ENCODE data around the gene PLD4.
"Not testable (repeated sequence)": the region's sequence is repeated elsewhere in the genome, so short reads cannot be mapped to it uniquely, and the experiment has no call there.

Gene PLD4

DNA sequence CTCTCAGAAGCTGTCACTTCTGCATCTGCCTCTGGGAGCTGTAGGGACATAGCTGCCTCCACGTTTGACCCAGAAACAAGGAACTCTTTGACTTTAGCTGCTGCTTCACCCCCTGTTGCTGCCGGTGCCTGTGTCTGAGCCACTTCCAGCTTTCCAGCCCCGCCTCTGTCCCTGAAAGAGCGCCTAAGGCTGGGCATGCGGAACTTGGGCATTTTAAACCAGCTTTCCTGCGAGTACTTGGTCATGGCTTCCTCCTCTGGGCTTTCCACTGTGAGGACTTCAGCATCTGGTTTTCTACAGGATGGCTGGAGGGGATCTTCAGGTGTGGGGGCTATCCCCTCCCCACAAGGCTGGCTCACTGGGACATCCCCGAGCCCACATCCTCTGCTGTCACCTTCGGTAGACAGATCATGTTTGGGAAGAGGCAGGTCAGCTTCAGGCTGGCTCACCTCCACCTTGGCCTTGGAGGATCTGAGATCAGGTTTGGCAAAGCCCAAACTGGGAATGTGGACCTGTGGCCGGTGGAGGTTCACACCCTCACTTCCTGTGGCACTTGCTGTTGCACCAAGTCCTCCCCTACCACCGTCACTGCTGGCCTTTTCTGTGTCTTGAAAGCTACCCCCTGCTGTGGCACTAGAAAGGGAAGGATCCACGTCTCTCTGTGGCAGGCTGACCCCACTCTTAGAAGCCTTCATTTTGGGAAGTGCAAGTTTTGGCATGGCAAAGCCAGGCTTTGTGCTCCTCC lies 15.2 kb downstream of the PLD4 start:
- DNase-seq (ENCODE audit: insufficient read length, low spot score) (no peak), FAIRE-seq (no peak)

DNA sequence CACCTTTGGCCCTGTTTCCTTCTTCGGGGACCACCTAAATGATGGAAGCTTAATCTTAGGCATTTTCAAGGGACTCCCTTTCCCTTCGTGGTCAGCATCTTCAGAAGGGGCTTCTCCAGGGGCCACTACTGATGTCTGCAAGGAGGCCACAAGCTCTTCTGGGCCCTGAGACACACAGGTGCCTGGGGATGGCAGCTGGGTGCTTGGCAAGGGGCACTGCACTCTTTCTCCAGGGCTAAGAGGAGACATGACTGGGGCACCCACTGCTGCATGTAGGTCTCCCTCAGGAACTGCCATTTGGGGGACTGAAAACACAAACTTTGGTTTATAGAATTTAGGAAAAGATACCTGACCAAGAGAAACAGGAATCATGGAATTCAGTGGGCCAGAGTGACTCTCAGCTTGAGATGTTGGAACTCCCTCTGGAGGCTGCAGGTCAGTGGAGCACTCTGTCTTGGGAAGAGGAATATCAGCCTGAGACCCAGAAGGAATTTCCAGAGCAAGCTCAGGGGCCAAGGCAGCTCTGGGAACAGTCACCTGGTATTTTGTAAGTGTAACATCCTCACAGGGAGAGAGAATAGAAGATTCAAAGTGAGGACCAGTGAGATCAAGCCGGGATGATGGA lies 16.0 kb downstream of the PLD4 start:
- FAIRE-seq (no peak), DNase-seq (ENCODE audit: insufficient read length, low spot score) (no peak)

DNA sequence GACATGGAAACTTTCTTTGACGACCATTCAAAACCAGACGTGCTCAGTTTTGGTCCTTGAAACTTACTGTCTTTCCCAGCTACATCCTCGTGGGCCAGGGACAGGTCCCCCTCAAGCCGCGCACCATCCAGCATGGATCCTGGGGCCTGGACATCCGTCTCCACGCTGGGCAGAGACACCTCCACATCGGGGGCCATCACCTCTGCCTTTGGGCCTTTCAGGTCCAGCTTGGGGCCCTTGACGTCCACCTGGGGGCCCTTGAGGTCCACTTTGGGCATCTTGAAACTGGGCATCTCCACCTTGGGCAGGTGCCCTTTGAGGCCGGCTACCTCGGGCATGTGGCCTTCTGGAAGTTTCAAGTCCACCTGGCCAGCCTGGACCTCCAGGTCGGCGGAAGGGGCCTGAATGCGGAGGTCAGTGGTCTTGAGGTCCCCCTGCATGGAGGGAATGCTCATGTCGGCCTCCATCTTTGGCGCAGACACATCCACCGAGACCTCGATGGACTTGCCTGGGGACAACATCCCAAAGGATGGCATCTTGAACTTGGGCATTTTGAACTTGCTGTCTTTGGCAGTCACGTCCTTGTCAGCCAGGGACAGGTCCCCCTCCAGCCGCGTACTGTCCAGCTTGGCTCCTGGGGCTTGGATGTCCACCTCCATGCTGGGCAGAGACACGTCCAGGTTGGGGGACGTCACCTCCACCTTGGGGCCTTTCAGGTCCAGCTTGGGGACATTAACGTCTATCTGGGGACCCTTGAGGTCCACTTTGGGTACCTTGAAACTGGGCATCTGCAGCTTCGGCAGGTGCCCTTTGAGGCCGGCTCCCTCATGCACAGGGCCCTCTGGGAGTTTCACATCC lies 17.1 kb downstream of the PLD4 start:
- no peak for DNase-seq (ENCODE audit: insufficient read length, low spot score)
- FAIRE-seq, result no peak

DNA sequence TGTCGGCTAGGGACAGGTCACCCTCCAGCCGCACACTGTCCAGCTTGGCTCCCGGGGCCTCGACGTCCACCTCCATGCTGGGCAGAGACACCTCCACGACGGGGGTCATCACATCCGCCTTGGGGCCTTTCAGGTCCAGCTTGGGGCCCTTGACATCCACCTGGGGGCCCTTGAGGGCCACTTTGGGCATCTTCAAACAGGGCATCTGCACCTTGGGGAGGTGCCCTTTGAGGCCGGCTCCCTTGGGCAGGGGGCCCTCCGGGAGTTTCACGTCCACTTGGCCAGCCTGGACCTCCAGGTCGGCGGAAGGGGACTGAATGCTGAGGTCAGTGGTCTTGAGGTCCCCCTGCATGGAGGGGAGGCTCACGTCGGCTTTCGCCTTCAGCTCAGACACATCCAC lies 17.9 kb downstream of the PLD4 start:
- FAIRE-seq, result no peak

DNA sequence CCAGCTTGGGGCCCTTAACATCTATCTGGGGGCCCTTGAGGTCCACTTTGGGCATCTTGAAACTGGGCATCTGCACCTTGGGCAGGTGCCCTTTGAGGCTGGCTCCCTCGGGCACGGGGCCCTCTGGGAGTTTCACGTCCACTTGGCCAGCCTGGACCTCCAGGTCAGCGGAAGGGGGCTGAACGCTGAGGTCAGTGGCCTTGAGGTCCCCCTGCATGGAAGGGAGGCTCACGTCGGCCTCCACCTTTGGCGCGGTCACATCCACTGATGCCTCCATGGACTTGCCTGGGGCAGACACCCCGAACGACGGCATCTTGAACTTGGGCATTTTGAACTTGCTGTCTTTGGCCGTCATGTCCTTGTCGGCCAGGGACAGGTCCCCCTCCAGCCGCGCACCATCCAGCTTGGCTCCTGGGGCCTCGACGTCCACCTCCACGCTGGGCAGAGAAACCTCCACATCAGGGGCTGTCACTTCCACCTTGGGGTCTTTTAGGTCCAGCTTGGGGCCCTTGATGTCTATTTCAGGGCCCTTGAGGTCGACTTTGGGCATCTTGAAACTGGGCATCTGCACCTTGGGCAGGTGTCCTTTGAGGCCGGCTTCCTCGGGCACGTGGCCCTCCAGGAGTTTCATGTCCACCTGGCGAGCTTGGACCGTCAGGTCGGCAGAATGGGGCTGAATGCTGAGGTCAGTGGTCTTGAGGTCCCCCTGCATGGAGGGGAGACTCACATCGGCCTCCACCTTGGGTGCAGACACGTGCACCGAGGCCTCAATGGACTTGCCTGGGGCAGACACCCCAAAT lies 18.7 kb downstream of the PLD4 start:
- FAIRE-seq; DNase-seq (ENCODE audit: insufficient read length, low spot score): not testable (repeated sequence)

More for the DNA sequence above, 17.9 kb downstream of the PLD4 start:
- no peak for DNase-seq (ENCODE audit: insufficient read length, low spot score)

DNA sequence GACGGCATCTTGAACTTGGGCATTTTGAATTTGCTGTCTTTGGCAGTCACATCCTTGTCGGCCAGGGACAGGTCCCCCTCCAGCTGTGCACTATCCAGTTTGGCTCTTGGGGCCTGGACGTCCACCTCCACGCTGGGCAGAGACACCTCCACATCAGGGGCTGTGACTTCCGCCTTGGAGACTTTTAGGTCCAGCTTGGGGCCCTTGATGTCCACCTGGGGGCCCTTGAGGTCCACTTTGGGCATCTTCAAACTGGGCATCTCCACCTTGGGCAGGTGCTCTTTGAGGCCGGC lies 19.3 kb downstream of the PLD4 start:
- DNase-seq (ENCODE audit: insufficient read length, low spot score); FAIRE-seq: not testable (repeated sequence)

DNA sequence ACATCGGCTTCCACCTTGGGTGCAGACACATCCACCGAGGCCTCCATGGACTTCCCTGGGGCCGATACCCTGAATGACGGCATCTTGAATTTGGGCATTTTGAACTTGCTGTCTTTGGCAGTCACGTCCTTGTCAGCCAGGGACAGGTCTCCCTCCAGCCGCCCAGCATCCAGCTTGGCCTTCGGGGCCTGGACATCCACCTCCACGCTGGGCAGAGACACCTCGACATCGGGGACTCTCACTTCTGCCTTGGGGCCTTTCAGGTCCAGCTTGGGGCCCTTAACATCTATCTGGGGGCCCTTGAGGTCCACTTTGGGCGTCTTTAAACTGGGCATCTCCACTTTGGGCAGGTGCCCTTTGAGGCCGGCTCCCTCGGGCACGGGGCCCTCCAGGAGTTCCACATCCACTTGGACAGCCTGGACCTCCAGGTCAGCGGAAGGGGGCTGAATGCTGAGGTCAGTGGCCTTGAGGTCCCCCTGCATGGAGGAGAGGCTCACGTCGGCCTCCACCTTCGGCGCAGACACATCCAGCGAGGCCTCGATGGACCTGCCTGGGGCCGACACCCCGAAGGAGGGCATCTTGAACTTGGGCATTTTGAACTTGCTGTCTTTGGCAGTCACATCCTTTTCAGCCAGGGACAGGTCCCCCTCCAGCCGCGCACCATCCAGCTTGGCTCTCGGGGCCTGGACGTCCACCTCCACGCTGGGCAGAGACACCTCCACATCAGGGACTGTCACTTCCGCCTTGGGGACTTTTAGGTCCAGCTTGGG lies 19.9 kb downstream of the PLD4 start:
- DNase-seq (ENCODE audit: insufficient read length, low spot score); FAIRE-seq: not testable (repeated sequence)

DNA sequence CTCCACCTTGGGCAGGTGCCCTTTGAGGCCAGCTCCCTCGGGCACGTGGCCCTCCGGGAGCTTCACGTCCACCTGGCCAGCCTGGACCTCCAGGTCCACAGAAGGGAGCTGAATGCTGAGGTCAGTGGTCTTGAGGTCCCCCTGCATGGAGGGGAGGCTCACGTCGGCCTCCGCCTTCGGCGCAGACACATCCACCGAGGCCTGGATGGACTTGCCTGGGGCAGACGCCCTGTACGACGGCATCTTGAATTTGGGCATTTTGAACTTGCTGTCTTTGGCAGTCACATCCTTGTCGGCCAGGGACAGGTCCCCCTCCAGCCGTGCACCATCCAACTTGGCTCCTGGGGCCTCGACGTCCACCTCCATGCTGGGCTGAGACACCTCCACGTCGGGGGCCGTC lies 20.6 kb downstream of the PLD4 start:
- not testable (repeated sequence) for DNase-seq (ENCODE audit: insufficient read length, low spot score); FAIRE-seq

DNA sequence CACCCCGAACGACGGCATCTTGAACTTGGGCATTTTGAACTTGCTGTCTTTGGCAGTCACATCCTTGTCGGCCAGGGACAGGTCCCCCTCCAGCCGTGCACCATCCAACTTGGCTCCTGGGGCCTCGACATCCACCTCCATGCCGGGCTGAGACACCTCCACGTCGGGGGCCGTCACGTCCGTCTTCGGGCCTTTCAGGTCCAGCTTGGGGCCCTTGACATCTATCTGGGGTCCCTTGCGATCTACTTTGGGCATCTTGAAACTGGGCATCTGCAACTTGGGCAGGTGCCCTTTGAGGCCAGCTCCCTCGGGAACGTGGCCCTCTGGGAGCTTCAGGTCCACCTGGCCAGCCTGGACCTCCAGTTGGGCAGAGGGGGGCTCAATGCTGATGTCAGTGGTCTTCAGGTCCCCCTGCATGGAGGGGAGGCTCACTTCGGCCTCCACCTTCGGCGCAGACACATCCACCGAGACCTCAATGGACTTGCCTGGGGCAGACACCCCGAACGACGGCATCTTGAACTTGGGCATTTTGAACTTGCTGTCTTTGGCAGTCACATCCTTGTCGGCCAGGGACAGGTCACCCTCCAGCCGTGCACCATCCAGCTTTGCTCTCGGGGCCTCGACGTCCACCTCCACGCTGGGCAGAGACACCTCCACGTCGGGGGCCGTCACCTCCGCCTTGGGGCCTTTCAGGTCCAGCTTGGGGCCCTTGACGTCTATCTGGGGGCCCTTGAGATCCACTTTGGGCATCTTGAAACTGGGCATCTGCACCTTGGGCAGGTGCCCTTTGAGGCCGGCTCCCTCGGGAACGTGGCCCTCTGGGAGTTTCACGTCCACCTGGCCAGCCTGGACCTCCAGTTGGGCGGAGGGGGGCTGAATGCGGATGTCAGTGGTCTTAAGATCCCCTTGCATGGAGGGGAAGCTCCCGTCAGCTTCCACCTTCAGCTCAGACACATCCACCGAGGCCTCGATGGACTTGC lies 21.6 kb downstream of the PLD4 start:
- not testable (repeated sequence) for DNase-seq (ENCODE audit: insufficient read length, low spot score)

DNA sequence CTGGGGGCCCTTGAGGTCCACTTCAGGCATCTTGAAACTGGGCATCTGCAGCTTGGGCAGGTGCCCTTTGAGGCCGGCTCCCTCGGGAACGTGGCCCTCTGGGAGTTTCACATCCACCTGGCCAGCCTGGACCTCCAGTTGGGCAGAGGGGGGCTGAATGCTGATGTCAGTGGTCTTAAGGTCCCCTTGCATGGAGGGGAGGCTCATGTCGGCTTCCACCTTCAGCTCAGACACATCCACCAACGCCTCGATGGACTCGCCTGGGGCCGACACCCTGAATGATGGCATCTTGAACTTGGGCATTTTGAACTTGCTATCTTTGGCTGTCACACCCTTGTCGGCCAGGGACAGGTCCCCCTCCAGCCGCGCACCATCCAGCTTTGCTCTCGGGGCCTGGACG lies 22.5 kb downstream of the PLD4 start:
- not testable (repeated sequence) for DNase-seq (ENCODE audit: insufficient read length, low spot score); FAIRE-seq

More for the DNA sequence above, 21.6 kb downstream of the PLD4 start:
- FAIRE-seq, result not testable (repeated sequence)

DNA sequence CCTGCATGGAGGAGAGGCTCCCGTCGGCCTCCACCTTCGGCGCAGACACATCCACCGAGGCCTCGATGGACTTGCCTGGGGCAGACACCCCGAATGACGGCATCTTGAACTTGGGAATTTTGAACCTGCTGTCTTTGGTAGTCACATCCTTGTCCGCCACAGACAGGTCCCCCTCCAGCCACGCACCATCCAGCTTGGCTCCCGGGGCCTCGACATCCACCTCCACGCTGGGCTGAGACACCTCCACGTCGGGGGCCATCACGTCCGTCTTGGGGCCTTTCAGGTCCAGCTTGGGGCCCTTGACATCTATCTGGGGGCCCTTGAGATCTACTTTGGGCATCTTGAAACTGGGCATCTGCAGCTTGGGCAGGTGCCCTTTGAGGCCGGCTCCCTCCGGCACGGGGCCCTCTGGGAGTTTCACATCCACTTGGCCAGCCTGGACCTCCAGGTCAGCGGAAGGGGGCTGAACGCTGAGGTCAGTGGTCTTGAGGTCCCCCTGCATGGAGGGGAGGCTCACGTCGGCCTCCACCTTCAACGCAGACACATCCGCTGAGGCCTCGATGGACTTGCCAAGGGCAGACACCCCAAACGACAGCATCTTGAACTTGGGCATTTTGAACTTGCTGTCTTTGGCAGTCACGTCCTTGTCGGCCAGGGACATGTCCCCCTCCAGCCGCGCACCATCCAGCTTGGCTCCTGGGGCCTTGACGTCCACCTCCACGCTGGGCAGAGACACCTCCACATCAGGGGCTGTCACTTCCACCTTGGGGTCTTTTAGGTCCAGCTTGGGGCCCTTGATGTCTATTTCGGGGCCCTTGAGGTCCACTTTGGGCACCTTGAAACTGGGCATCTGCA lies 23.4 kb downstream of the PLD4 start:
- not testable (repeated sequence) for DNase-seq (ENCODE audit: insufficient read length, low spot score); FAIRE-seq

DNA sequence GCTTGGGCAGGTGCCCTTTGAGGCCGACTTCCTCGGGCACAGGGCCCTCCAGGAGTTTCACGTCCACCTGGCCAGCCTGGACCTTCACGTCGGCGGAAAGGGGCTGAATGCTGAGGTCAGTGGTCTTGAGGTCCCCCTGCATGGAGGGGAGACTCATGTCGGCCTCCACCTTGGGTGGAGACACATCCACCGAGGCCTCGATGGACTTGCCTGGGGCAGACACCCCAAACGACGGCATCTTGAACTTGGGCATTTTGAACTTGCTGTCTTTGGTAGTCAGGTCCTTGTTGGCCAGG lies 24.0 kb downstream of the PLD4 start:
- DNase-seq (ENCODE audit: insufficient read length, low spot score), result no peak
- no peak for FAIRE-seq

DNA sequence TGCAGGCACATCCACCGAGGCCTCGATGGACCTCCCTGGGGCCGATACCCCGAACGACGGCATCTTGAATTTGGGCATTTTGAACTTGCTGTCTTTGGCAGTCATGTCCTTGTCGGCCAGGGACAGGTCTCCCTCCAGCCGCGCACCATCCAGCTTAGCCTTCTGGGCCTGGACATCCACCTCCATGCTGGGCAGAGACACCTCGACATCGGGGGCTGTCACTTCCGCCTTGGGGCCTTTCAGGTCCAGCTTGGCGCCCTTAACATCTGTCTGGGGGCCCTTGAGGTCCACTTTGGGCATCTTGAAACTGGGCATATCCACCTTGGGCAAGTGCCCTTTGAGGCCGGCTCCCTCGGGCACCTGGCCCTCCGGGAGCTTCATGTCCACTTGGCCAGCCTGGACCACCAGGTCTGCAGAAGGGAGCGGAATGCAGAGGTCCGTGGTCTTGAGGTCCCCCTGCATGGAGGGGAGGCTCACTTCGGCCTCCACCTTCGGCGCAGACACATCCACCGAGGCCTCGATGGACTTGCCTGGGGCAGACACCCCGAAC lies 24.8 kb downstream of the PLD4 start:
- not testable (repeated sequence) for DNase-seq (ENCODE audit: insufficient read length, low spot score); FAIRE-seq

DNA sequence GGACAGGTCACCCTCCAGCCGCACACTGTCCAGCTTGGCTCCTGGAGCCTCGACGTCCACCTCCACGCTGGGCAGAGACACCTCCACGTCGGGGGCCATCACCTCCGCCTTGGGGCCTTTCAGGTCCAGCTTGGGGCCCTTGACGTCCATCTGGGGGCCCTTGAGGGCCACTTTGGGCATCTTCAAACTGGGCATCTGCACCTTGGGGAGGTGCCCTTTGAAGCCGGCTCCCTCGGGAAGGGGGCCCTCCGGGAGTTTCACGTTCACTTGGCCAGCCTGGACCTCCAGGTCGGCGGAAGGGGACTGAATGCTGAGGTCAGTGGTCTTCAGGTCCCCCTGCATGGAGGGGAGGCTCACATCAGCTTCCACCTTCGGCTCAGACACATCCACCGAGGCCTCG lies 25.3 kb downstream of the PLD4 start:
- DNase-seq (ENCODE audit: insufficient read length, low spot score) (no peak), FAIRE-seq (no peak)

DNA sequence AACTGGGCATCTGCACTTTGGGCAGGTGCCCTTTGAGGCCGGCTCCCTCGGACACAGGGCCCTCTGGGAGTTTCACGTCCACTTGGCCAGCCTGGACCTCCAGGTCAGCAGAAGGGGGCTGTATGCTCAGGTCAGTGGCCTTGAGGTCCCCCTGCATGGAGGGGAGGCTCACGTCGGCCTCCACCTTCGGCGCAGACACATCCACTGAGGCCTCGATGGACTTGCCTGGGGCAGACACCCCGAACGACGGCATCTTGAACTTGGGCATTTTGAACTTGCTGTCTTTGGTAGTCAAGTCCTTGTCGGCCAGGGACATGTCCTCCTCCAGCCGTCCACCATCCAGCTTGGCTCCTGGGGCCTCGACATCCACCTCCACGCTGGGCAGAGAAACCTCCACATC lies 26.0 kb downstream of the PLD4 start:
- FAIRE-seq; DNase-seq (ENCODE audit: insufficient read length, low spot score): not testable (repeated sequence)

DNA sequence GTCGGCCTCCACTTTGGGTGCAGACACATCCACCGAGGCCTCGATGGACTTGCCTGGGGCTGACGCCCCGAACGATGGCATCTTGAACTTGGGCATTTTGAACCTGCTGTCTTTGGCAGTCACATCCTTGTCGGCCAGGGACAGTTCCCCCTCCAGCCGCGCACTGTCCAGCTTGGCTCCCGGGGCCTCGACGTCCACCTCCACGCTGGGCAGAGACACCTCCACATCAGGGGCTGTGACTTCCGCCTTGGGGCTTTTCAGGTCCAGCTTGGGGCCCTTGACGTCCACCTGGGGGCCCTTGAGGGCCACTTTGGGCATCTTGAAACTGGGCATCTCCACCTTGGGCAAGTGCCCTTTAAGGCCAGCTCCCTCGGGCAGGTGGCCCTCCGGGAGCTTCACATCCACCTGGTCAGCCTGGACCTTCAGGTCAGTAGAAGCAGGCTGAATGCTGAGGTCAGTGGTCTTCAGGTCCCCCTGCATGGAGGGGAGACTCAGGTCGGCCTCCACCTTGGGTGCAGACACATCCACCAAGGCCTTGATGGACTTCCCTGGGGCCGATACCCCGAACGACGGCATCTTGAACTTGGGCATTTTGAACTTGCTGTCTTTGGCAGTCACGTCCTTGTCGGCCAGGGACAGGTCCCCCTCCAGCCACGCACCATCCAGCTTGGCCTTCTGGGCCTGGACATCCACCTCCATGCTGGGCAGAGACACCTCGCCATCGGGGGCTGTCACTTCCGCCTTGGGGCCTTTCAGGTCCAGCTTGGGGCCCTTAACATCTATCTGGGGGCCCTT lies 27.4 kb downstream of the PLD4 start:
- not testable (repeated sequence) for FAIRE-seq; DNase-seq (ENCODE audit: insufficient read length, low spot score)

DNA sequence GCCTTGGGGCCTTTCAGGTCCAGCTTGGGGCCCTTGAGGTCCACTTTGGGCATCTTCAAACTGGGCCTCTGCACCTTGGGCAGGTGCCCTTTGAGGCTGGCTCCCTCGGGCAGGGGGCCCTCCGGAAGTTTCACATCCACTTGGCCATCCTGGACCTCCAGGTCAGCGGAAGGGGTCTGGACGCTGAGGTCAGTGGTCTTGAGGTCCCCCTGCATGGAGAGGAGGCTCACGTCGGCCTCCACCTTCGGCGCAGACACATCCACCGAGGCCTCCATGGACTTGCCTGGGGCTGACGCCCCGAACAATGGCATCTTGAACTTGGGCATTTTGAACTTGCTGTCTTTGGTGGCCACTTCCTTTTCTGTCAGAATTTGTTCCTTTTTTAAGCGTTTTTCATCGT lies 28.4 kb downstream of the PLD4 start:
- no peak for FAIRE-seq
- no peak for DNase-seq (ENCODE audit: insufficient read length, low spot score)

Data from HTR-8/SVneo (cell line).